Fibroblast of the conjunctiva (primary cell): ENCODE measurements around the gene SLC25A23.
"Not testable (repeated sequence)": the region's sequence is repeated elsewhere in the genome, so short reads cannot be mapped to it uniquely, and the experiment has no call there.

Experiments
- DNase-seq: peaks from one replicate; pipeline ENCODE4 v3.0.0-alpha.2; 2010; ENCODE audit warnings: low read depth

Gene SLC25A23

DNA sequence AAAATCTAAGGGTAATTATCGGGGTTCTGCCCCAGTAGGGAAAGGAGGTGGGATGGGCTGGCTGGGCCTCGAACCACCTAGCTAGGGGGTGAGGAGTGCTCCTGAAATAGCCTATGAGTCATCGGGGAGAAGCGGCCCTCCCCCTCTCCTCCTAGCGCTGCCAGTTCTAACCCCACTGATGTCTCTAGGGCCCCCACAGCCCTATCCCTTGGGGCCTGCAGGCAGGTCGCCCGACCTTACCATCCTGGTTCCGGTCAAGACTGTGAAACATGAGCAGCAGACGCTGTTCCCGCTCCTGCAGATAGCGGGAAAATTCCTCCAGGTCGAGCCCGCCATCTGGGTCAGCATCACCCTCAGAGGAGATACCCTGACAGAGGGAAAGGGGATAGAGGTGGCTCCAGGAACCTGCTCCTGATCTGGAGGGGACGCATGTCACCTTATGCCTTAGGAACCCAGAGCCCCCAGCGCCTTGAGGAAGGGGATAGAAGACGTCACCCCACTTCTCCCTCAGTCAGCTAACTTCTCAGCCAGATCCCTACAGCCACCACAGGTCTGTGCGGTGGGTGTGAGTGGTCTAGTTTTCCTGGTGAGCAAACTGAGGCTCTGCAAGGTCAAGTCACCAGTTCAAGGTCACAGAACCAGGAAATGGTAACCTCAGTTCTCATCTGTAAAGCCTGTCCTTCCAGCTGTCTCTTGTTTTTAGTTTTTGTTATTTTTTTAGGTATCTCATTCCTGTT lies 1.5 kb downstream of the SLC25A23 start:
- no peak for DNase-seq

DNA sequence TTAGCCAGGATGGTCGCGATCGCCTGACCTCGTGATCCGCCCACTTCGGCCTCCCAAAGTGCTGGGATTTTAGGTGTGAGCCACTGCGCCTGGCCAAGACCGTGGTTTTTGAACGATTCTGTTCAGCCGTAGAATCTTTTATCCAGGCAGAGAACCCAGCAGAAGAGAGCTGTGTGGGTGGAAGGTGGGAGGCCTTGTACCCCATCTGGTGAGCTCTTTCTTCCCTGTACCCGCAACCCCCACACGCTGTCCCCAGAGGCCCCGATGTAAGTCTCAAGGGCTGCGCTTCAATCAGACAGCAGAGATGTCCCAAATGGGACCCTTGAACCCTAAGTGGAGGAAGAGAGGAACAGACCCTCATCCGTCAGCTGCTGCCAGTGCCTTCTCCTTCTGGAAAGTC lies 3.7 kb downstream of the SLC25A23 start:
- DNase-seq = no peak

GRCh38 chr19:6453951-6454565 lies 5.5 kb downstream of the SLC25A23 start:
- DNase-seq = no peak

DNA sequence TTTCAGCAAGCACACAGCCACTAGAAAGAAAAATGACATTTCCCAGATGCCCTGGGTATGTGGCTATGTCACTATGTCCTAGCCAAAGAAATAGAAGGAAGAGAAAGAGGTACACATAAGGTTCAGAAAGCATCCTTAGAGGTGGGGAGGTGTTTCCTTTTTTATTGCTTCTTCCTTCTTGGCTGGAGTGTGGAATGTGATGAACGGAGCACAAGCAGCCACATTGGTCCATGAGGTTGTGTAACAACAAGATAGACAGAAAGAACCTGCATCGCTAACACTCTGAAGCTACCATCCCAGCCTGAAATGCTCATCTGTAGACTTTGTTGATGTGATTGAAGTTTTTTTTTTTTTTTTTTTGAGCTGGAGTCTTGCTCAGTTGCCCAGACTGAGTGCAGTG lies 6.7 kb downstream of the SLC25A23 start:
- no peak for DNase-seq

GRCh38 chr19:6452223-6452614 lies 7.4 kb downstream of the SLC25A23 start:
- DNase-seq = no peak

DNA sequence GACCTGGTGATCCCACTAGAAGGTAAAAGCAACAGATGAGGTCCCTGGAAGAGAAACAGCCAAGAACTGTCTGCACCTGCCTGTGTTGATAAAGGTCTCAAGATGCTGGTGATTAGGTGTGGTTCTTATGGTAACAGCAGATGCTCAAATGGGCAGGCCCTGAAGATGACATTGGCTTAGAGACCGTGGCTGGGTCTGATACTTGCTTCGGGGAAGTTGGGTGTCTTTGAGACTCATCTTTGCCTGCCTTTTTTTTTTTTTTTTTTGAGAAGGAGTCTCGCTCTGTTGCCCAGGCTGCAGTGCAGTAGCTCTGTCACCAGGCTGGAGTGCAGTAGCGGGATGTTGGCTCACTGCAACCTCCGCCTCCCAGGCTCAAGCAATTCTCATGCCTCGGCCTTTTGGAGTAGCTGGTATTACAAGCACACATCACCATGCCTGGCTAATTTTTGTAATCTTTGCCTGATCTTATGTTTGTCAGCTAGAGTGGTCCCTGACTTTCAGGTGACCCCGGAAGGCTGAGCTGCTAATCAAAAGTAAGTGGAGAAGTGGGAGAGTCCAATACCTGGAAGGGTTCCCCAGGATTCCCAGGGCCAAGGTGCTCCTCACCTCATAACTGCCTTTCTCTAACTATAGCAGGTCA lies 7.9 kb downstream of the SLC25A23 start:
- no peak for DNase-seq

GRCh38 chr19:6450166-6450565 lies 9.4 kb downstream of the SLC25A23 start:
- no peak for DNase-seq

DNA sequence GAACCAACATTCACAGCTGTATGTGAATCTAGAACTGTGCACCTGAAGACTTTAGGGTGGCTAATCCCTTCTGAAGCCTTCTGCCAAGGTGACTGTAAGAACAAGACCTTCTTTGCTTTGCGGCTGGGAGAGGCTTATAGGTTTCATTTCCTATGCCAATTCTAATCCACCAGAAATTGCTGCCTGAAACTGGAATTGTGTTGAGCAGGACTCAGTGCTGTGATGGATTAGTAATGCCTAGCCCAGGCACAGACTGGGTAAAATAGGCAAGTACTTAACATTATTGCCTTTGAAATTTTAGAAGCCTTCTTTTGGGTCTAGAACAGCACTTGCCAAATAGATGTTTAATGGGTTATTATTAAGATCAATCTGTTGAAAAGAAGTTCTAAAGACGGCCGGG lies 11.5 kb downstream of the SLC25A23 start:
- no peak for DNase-seq

GRCh38 chr19:6446452-6446851 lies 13.1 kb downstream of the SLC25A23 start:
- no peak for DNase-seq

- DNase-seq = no peak
Measured at GRCh38 chr19:6443986-6444385, 15.6 kb downstream of the SLC25A23 start.

- DNase-seq = no peak
Measured at GRCh38 chr19:6442087-6442688, 17.4 kb downstream of the SLC25A23 start.

DNA sequence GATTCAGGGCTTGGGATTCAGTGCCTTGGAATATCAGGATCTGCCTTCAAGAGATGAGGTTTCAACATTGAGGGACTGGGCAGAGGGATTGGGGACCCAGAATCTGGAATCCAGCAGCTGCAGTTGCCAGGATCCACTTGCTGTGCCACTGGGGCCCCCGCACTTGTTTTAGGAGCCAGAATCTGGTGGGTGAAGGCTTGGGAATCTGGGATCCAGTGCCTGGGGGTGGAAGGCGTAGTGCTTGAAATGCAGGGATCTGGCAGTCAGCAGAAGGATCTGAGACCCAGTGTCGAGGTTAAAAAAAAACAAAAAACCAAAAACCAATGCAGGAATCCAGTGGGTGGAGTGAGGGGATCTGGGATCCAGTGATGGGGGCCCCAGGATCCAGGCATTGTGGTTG lies 18.7 kb downstream of the SLC25A23 start:
- no peak for DNase-seq

DNA sequence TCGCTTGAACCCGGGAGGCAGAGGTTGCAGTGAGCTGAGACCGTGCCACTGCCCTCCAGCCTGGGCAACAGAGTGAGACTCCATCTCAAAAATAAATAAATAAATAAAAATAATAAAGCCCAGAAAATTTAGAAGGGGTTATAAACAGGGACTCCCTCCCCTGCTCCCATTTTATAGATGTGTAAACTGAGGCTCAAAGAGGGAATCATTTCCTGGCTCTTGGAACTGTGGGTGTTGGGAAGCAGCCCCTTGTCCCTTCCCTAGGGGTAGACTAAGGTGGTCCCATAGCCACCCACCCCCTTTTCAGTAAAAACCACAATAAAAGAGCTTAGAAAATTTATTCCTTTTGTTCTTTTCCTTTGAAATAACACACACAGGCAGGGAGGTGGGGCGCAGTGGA lies 19.8 kb downstream of the SLC25A23 start:
- no peak for DNase-seq

GRCh38 chr19:6433663-6434062 lies 25.9 kb downstream of the SLC25A23 start, which contains the start of gene SLC25A41:
SLC25A41 (minus strand) TSS chr19:6433763; CDS start chr19:6433693, 70 bp downstream.
- no peak for DNase-seq

DNA sequence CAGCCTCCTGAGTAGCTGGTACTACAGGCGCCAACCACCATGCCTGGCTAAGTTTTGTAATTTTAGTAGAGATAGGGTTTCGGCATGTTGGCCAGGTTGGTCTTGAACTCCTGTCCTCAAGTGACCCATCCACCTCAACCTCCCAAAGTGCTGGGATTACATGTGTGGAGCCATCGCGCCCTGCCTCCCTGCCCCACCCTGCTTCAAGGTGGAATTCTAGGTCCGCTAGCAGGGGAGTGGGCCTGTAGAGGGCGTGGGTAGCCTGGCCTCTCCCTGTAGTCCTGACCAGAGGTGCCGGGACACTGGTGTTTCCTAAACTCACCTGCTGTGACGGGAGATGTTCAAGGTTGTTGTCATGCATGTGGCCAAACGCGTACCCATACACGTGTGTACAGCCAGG lies 26.4 kb downstream of the SLC25A23 start:
- no peak for DNase-seq

DNA sequence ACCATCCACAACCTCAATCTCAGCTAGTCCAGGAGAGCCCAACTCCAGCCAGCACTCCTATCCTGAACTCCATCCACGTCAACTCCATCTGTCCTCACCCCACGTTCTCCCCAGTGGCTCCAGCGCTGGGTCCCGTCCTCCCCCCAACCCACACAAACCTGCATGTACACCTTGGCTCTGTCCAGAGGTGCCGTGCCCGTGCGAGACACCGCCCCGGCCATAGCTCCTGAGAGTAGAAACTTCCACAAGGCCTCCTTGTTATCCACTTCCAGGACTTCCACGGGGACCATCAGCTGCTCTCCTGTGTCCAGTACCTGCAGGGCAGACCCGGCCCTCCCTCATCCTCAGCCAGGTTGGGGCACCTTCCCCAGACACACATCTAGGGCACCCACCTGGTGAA lies 27.7 kb downstream of the SLC25A23 start:
- no peak for DNase-seq

DNA sequence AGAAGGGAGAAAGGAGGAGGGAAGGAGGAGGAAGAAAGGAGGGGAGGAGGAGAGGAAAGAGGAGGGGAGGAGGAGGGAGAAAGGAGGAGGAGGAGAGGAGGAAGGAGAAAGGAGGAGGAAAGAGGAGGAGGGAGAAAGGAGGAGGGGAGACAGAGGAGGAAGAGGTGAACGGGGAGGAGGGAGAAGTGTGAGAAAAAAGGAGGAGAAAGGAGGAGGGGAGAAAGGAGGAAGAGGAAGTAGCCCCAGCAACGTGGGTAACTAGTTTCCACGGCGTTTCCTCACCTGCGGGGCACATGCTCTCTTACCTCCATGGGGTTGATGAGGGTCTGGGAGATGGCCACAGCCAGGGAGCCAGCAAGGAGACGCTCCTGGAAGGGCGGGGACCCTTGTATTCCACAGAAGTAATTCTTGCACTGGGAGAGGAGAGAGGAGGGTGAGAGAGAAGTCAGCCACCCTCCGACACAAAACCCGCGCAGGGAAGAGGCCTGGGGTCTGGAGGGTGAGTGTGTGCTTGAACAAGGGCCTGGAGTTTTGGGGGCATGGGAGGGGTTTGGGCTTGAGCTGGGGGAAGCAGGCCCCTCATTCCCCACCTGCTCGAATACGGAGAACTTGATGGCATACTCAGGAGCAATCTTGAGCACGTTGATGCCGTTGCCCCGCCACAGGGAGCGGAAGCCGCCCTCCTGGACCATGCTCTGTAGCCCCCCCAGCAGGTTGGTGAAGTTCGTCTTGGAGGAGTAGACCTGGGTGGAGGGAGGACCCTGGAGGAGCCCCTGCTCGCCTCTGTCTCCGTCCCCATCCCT lies 30.0 kb downstream of the SLC25A23 start:
- no peak for DNase-seq

GRCh38 chr19:6428692-6429418 lies 30.7 kb downstream of the SLC25A23 start:
- not testable (repeated sequence) for DNase-seq

GRCh38 chr19:6427131-6427530 lies 32.5 kb downstream of the SLC25A23 start:
- DNase-seq = no peak

DNA sequence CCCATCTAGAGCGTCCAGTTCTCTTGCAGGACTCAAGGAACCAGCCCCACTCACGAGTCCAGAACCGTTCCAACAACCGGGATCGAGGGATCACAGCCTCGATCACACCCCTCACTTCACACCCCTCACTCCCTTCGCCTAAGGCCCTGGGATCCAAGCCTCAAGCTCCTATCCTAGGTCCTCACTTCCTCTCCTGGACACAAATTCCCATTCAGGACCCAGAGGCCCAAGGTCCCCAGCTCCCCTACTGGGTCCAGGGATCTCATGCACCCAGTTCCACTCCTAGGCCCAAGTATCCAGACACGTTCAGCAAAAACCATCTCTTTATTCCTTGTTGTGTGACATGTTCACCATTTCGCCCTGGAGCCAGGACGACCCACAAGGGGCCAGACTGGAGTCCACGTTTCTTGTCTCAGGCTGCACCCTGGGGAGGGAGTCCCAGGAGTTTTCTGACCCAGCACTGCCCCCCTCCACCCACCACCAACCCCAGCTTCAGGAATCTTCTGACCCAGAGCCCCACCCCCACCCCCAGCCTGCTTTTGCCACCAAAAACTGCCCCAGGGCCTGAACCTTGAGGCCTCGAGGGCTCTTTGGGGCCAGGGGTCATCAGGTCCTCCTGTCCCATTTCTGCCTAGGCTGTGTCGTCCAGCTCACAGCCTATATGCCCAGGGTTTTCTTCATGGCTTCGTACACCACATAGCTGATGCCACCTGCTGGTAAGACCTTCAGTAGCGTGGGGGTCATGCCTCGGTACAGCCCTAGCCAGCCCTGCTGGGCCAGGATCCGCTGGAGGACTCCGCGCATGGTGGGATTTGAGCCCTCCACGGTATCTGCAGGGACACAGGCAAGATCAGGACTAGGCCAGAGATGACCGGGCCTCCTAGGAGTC lies 33.6 kb downstream of the SLC25A23 start:
- no peak for DNase-seq
